Activated naive CD4-positive, alpha-beta T cell (primary cell): ENCODE data around the gene SWT1.

Experiments used
- DNase-seq, 4 experiments: peaks; one replicate each; lab custom pipeline; 2025; lab: John Stamatoyannopoulos, UW

SWT1 gene

GRCh38 chr1:185156854-185157598 lies at the start of gene SWT1, which contains the start of gene TRMT1L:
Gene SWT1, plus strand, starts transcription at chr1:185157167. Its CDS starts 3,675 bp downstream, at chr1:185160842.
Gene TRMT1L, minus strand, starts transcription at chr1:185156953. Its CDS starts 241 bp downstream, at chr1:185156712.
- peak; percentile 90 to 98 (median 93) for DNase-seq

- DNase-seq: no peak
Measured at GRCh38 chr1:185108321-185108720, 48.6 kb upstream of the SWT1 start.

GRCh38 chr1:185110145-185110544 lies 46.8 kb upstream of the SWT1 start:
- DNase-seq: no peak

- DNase-seq: no peak
Measured at GRCh38 chr1:185111873-185112272, 45.1 kb upstream of the SWT1 start.

GRCh38 chr1:185112356-185112755 lies 44.6 kb upstream of the SWT1 start:
- DNase-seq: no peak

- DNase-seq: no peak
Measured at GRCh38 chr1:185129708-185130107, 27.3 kb upstream of the SWT1 start.

GRCh38 chr1:185132534-185132933 lies 24.4 kb upstream of the SWT1 start:
- no peak for DNase-seq

- no peak for DNase-seq
Measured at GRCh38 chr1:185137896-185138545, 18.9 kb upstream of the SWT1 start.

GRCh38 chr1:185139246-185139645 lies 17.7 kb upstream of the SWT1 start:
- DNase-seq: no peak

GRCh38 chr1:185144233-185144632 lies 12.7 kb upstream of the SWT1 start:
- no peak for DNase-seq

GRCh38 chr1:185151215-185151614 lies 5.8 kb upstream of the SWT1 start:
- DNase-seq: no peak

GRCh38 chr1:185152187-185152767 lies 4.7 kb upstream of the SWT1 start:
- DNase-seq: no peak

GRCh38 chr1:185154912-185155513 lies 2.0 kb upstream of the SWT1 start:
- no peak for DNase-seq

- DNase-seq: no peak
Measured at GRCh38 chr1:185155600-185156287, 1.2 kb upstream of the SWT1 start.

- DNase-seq: peak in 2 of 4 experiments; percentile 56
Measured at GRCh38 chr1:185156288-185156853, 596 bp upstream of the SWT1 start.

GRCh38 chr1:185157599-185158412 lies 839 bp downstream of the SWT1 start:
- DNase-seq: no peak

GRCh38 chr1:185158800-185159199 lies 1.8 kb downstream of the SWT1 start:
- DNase-seq: no peak

GRCh38 chr1:185159966-185160365 lies 3.0 kb downstream of the SWT1 start:
- DNase-seq: no peak

- no peak for DNase-seq
Measured at GRCh38 chr1:185162491-185162890, 5.5 kb downstream of the SWT1 start.

GRCh38 chr1:185166106-185166505 lies 9.1 kb downstream of the SWT1 start:
- DNase-seq: no peak
